Embryonic facial prominence (tissue), 1 donor: ENCODE data around the gene CALCOCO2.

Experiments used
- DNase-seq: peaks from one replicate; pipeline ENCODE4 v3.0.0-alpha.2; 2016; ENCODE audit errors: extremely low spot score

The CALCOCO2 gene

DNA sequence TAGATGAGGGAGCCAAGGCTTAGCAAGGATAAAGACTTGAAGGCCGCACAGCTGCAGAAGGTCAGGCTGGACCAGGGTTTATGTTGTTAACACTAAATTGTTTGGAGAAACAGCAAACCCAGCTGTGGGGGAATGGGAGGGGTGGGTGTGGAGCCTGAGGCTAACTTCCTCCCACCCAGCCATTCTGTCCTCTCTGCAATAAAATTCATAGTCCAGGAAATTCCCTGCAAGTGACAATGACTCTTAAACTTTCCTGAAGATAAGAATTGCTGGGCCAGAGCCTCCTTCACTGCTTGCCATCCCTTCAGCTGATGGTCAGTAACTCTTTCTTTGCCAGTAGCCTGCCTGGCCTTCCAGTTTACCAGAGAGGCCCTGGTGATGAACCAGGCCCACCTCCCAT lies 42.4 kb downstream of the CALCOCO2 start:
- no peak for DNase-seq

DNA sequence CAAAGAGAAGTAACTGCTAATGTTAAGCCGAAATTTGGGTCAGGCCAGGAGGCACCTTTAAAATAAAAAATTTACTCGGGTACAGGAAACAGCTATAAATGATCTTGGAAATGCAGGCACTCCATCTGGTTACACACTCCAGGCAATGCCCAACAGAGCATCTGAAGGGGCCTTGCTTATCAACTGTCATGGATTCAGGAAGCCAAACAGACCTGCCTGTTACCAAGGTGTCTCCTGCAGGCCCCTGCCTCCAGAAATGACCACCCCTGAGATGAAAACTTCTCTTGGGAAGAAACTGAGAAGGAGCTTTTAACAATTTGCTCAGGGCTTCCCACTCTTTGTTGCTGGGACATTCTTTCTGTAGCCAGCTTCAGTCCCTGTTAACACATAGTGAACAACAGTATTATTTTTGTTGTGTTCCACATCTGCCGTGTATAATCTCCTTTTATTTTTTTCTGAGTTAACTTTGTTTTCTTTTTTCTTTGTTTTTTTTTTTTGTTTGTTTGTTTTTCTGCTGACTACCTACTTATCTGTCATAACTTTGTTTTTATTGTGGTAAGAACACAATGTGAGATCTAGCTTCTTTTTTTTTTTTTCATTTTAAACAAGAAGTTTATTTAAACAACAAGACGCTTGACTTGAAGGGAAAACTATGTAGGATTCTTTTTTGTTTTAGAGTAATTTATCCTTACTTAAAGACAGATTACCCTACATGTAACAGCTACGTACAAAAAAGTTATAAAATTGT lies 43.0 kb downstream of the CALCOCO2 start:
- no peak for DNase-seq

- no peak for DNase-seq
Observed at GRCh38 chr17:48878920-48879898, 48.4 kb downstream of the CALCOCO2 start.

GRCh38 chr17:48882272-48882671 lies 51.4 kb downstream of the CALCOCO2 start:
- no peak for DNase-seq

DNA sequence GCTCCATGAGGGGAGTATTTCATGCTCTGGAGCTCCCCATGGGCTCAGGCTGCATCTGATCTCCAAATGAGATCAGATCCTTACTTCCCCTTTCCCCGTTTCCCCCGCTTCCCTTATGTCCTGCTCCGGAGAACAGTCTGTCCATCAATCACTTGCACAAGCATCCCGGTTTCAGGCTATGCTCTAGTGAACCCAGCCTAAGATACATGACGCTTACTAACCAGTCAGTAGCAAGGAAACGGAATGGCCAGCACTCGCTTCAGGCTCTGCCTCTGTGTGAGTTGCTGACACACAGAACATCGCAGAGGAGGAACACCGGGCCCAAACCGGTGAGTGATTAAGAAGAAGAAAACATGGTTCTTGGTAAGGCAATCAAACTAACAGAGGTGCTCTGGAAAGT lies 52.3 kb downstream of the CALCOCO2 start:
- DNase-seq: no peak

DNA sequence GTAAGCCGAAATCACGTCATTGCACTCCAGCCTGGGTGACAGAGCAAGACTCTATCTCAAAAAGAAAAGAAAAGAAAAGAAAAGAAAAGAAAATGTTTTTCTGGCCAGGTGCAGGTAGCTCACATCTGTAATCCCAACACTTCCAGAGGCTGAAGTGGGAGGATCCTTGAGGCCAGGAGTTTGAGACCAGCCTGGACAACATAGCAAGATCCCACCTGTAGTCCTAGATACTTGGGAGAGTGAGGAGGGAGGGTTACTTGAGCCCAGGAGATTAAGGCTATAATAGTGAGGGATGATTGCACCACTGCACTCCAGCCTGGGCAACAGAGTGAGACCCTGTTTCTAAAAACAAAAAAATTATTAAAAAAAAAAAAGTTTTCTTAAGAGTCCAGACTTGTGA lies 59.3 kb downstream of the CALCOCO2 start:
- DNase-seq: no peak

- no peak for DNase-seq
Observed at GRCh38 chr17:48892940-48893645, 62.3 kb downstream of the CALCOCO2 start.

GRCh38 chr17:48893646-48894508 lies 63.0 kb downstream of the CALCOCO2 start:
- DNase-seq: no peak

- DNase-seq: no peak
Observed at GRCh38 chr17:48894886-48895285, 64.1 kb downstream of the CALCOCO2 start.

GRCh38 chr17:48901241-48901640 lies 70.4 kb downstream of the CALCOCO2 start:
- DNase-seq: no peak

- no peak for DNase-seq
Observed at GRCh38 chr17:48903401-48903800, 72.6 kb downstream of the CALCOCO2 start.

DNA sequence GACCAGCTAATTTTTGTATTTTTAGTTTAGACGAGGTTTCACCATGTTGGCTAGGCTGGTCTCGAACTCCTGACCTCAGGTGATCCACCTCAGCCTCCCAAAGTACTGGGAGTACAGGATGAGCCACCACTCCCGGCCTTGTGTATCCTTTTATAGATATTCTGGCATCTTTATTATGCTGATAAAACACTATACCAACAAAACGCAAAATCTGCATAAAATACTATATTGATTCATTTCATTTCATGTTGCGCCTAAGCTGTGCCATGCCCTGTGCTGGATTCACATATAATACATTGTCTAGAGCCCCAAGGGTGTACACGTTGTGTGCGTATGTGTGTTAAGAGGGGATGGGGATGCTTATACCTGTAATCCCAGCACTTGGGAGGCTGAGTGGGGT lies 73.6 kb downstream of the CALCOCO2 start:
- DNase-seq: no peak

- no peak for DNase-seq
Observed at GRCh38 chr17:48905987-48906515, 75.2 kb downstream of the CALCOCO2 start.

DNA sequence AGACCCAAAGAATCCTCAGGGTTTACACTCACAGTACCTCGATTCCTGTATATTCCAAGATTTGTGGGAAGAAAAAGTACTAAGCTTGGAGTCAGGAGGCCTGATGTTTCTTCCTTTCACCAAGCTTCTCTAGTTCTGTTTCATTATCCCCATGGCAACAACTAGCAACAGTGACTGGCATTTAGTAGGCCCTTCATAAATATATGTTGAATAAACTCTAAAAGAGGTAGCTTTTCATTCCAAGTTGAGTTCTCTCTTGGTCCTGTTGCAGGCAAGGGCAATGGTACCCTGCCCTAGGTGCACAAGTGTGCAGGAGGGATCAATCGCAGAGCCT lies 76.8 kb downstream of the CALCOCO2 start:
- peak; percentile 56 for DNase-seq

GRCh38 chr17:48908047-48908843 lies 77.4 kb downstream of the CALCOCO2 start, which contains the start of gene UBE2Z:
UBE2Z (plus strand) TSS chr17:48908407; CDS start chr17:48908504, 97 bp downstream.
- DNase-seq: peak; percentile 86

- DNase-seq: peak; percentile 87
Observed at GRCh38 chr17:48908853-48909394, 78.1 kb downstream of the CALCOCO2 start.

DNA sequence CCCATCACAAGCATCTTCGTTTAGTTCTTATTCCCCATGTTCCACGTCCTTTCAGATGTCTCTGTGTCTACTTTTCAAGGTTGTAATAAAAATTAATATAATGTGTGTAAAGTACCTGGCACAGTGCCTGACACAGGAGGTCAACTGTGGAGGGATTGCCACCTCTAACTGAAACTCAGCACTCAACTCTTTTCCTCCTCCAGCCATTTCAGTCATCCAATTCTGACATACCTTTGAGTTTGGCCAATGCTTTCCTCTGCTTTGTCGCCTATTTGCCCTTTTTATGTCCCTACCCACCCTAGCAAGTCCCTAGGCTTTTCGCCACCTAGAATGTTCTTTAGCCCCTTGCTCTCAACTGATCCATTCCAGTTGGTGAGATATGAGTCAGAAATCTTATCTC lies 78.9 kb downstream of the CALCOCO2 start:
- DNase-seq: no peak

DNA sequence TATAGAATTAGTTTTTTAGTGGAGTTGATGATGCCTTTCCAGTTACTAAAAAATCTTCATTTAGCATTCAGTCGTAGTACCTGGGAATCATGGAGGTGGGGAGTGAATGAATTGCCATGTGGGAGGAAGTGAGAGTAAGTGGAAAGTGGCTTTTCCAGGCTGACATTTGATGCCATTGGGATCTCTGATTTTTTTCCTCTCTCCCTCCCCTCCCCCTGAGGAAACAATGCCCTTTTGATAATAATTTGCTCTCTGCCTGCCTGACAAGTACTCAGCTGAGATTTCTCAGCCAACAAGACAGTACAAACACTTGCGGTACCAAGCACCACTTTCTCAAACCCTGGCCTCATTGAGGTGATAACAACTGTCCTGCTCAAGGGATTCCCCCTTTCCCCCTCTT lies 79.5 kb downstream of the CALCOCO2 start:
- DNase-seq: no peak

- no peak for DNase-seq
Observed at GRCh38 chr17:48912476-48912875, 81.6 kb downstream of the CALCOCO2 start.
